Measurements from ENCODE around the gene PYGM.
A peak's percentile ranks its signal among the peaks of the same experiment; 100 is the strongest.

The PYGM gene

GRCh38 chr11:64742889-64743590 is 16.7 kb downstream of the PYGM start:
- TF ChIP-seq ZFX (IDR thresholded peaks at IDR 0.05; ENCODE audit: borderline replicate concordance), result no peak
- TF ChIP-seq, protein P1, sequence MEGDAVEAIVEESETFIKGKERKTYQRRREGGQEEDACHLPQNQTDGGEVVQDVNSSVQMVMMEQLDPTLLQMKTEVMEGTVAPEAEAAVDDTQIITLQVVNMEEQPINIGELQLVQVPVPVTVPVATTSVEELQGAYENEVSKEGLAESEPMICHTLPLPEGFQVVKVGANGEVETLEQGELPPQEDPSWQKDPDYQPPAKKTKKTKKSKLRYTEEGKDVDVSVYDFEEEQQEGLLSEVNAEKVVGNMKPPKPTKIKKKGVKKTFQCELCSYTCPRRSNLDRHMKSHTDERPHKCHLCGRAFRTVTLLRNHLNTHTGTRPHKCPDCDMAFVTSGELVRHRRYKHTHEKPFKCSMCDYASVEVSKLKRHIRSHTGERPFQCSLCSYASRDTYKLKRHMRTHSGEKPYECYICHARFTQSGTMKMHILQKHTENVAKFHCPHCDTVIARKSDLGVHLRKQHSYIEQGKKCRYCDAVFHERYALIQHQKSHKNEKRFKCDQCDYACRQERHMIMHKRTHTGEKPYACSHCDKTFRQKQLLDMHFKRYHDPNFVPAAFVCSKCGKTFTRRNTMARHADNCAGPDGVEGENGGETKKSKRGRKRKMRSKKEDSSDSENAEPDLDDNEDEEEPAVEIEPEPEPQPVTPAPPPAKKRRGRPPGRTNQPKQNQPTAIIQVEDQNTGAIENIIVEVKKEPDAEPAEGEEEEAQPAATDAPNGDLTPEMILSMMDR (IDR thresholded peaks at IDR 0.05), result peak; percentile 86
- H3K27ac ChIP-seq, result no peak overlapping the region

- no peak overlapping the region for H3K27ac ChIP-seq
- TF ChIP-seq, protein P1 (IDR thresholded peaks at IDR 0.05), result no peak
- no peak for TF ChIP-seq ZFX (IDR thresholded peaks at IDR 0.05; ENCODE audit: borderline replicate concordance)
Measured at GRCh38 chr11:64742087-64742888, 17.5 kb downstream of the PYGM start.

DNA sequence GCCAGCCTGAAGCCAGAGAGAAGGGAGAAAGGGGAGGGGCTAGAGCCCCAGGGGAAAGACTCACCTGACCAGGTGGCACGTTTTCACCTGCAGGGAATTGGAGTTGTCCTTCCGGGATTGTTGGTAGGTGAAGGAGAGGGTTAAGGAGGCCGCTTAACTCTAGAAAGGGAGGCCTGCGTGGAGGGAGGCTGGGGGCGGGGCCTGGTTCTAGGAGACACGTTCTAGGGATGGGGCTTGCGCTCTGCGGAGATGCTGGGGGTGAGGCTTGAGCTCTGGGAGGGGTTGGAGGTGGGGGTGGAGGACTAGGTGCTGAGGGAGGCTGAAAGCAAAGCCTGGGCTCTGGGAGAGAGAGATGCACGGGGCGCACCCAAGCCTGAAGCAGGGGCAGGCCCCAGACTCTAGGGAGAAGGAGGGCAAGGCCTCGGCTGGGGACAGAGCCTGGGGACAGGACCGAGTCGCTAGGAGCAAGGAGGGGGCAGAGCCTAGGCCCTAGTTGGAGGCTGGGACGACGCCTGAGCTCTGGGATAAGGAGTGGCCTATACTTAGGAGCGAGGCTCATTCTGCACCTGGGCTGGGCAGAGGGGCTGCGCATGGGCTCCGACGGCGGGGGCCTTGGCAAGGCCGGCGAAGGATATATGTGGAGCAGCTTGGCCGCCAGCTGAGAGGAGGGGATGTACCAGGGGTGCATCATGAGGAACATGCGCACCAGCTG is 18.2 kb downstream of the PYGM start:
- H3K27ac ChIP-seq, result no peak overlapping the region
- TF ChIP-seq, protein P1 (IDR thresholded peaks at IDR 0.05), result no peak
- no peak for TF ChIP-seq ZFX (IDR thresholded peaks at IDR 0.05; ENCODE audit: borderline replicate concordance)

DNA sequence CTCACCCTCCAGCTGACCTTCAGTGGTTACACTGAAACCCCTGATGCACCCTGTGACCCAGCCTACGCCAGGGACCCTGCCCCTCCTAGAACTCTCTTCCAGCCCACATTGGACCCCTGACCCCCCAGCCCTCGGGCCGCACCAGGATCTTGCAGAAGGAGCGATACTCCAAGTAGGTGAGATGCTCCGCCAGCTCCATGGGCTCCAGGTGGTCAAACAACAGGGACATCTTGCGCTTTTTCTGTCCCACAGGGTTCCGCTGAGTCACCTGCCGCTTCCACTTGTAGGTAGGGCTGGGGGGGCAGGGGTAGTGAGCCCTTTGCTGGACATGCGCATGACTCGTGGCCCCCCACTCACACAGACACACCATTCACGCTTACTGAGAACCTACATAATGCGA is 19.9 kb downstream of the PYGM start:
- TF ChIP-seq, protein P1 (IDR thresholded peaks at IDR 0.05), result no peak
- no peak for TF ChIP-seq ZFX (IDR thresholded peaks at IDR 0.05; ENCODE audit: borderline replicate concordance)
- no peak overlapping the region for H3K27ac ChIP-seq

GRCh38 chr11:64736654-64737053 is 23.1 kb downstream of the PYGM start:
- TF ChIP-seq, protein P1 (IDR thresholded peaks at IDR 0.05), result no peak
- no peak for TF ChIP-seq ZFX (IDR thresholded peaks at IDR 0.05; ENCODE audit: borderline replicate concordance)

GRCh38 chr11:64735725-64736259 is 24.0 kb downstream of the PYGM start:
- H3K27ac ChIP-seq, result no peak overlapping the region
- TF ChIP-seq ZFX (IDR thresholded peaks at IDR 0.05; ENCODE audit: borderline replicate concordance), result no peak
- TF ChIP-seq, protein P1 (IDR thresholded peaks at IDR 0.05), result no peak

More at GRCh38 chr11:64736654-64737053, 23.1 kb downstream of the PYGM start:
- no peak overlapping the region for H3K27ac ChIP-seq
